Memory B cell (primary cell): ENCODE data around the gene DCHS2.

Source experiments
- ATAC-seq: fragments of 150-1000 bp; cut with Tn5 transposase; 2 replicates; pipeline ENCODE4 v1.10.0; 2021; ENCODE audit warnings: low read depth, mild to moderate bottlenecking, moderate library complexity
- DNase-seq, 2 donors: peaks; one replicate each; pipeline ENCODE4 v3.0.0; 2022; ENCODE audit warnings: low spot score in 2 of 2
- H3K27ac Mint-ChIP-seq: one replicate; pipeline ENCODE4 v1.8.0; 2022; ENCODE audit warnings: mild to moderate bottlenecking, moderate library complexity, mixed read lengths
- H3K27me3 Mint-ChIP-seq: one replicate; pipeline ENCODE4 v1.8.0; 2022; ENCODE audit warnings: mixed read lengths
- H3K36me3 Mint-ChIP-seq: one replicate; pipeline ENCODE4 v1.8.0; 2022; ENCODE audit warnings: mild to moderate bottlenecking, mixed read lengths
- H3K4me1 Mint-ChIP-seq: one replicate; pipeline ENCODE4 v1.8.0; 2022; ENCODE audit warnings: mixed read lengths
- H3K4me3 Mint-ChIP-seq: one replicate; pipeline ENCODE4 v1.8.0; 2022; ENCODE audit warnings: mild to moderate bottlenecking, moderate library complexity, mixed read lengths
- H3K9me3 Mint-ChIP-seq: one replicate; pipeline ENCODE4 v1.8.0; 2022; ENCODE audit warnings: mixed read lengths

DCHS2 gene

DNA sequence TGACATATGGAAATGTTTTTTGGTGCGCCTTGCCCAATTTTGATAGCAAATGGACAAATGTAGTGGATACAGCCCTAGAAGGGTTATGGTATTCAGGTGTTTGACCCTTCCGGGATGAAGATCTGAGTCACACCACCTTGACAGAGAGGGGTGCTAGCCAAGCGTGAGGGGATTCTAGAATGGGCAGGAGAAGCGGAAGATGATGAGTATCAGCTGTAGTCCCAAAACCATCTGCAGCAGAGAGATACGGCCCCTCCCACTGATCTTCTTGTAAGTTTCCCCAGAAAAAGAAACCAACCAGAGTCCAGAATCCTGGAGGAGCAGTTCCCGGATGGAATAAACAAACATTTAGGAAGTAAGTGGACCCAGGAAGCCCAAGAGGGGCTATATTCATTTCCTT lies 18.1 kb downstream of the DCHS2 start:
- Mint-ChIP-seq H3K4me1 (no peaks in the 10 kb centered on the region), H3K27ac (no peak overlapping the region), H3K9me3 (no peaks in the 10 kb centered on the region), H3K4me3 (no peak overlapping the region), H3K36me3 (no peaks in the 10 kb centered on the region), H3K27me3 (peaks cover 7% of the 10 kb centered on the region)
- DNase-seq (no peak), ATAC-seq (no peak)

DNA sequence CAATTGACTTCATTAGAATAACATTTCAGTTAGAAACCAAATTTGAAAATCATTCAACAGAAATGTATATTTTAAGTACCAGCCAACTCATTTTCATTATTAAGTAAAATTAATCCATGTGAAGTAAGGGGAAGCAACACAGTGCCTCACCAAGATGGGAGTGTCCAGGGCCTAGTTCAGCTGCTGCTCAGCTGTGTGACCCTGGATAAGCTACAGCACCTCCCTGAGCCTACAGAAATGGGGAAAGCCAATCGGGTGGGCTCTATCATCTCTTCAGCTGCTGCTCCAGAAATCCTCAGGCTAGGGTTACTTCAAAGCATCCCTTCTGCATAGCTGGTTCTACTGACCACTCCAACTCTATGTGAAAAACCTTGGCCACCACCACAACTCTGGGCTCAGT lies 18.7 kb downstream of the DCHS2 start:
- Mint-ChIP-seq H3K9me3 (no peaks in the 10 kb centered on the region), H3K4me1 (no peaks in the 10 kb centered on the region), H3K4me3 (no peak overlapping the region), H3K36me3 (no peaks in the 10 kb centered on the region), H3K27me3 (peaks cover 7% of the 10 kb centered on the region), H3K27ac (no peak overlapping the region)
- DNase-seq (no peak), ATAC-seq (no peak)

DNA sequence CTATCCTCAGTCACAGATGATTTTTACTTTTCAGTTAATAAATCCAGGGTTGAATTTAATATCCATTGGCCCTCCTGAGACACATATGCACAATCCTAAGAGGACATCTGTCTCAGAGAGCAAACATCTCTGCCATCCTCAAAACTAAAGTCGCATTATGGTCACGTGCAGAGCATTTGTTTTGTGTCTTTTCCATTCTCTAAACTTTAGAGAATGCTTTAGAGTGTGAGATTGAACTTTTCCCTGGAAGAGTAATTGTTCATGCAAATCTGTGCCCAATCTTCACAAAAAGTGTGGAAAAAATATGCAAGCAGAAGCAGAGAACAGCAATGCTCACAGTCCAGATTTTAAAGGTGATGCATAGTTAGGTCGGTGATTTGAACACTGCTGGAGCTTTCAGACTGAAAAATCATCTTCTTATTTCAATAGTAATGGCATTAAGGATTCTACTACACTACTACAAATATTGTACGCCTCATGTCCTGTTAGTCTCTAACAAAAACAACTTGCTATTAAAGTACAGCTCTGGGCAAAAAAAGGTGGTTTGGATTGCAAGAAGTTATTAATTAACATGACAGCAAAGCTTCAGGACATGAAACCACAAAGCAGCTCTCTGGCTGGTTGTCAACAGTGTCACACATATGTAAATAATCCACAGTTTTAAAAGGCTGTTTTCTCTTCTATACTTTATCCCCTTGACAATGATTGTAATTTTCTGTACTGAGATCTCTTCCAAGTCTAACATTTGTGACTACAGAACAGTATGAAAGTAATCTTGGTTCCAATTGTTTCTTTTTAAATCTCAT lies 19.9 kb downstream of the DCHS2 start:
- DNase-seq: no peak
- H3K9me3 Mint-ChIP-seq: no peaks in the 10 kb centered on the region

DNA sequence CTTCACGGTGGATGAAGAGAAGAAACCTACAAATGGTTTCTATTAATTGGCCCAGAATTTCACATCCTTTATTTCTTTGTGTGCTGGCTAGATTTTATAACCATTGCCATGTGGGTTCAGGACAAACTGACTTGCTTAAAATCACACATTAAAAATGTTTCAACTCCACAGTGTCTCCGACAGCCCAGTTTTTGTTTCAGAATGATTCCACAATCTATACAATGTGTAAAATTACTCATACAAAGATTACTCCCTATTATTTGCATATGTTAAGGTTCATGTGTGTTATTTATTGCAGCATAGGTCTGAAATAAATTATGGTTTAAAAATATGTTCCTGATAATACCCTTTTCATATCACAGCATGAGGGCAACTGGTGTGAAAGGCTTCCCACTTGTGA lies 20.6 kb downstream of the DCHS2 start:
- Mint-ChIP-seq H3K27me3 (peaks cover 7% of the 10 kb centered on the region), H3K36me3 (no peaks in the 10 kb centered on the region), H3K4me1 (no peaks in the 10 kb centered on the region), H3K9me3 (no peaks in the 10 kb centered on the region), H3K27ac (no peak overlapping the region), H3K4me3 (no peak overlapping the region)
- ATAC-seq: no peak
- DNase-seq: no peak

More for the DNA sequence above, 19.9 kb downstream of the DCHS2 start:
- no peak for ATAC-seq
- Mint-ChIP-seq H3K27ac (no peak overlapping the region), H3K4me3 (no peak overlapping the region), H3K4me1 (no peaks in the 10 kb centered on the region), H3K36me3 (no peaks in the 10 kb centered on the region), H3K27me3 (peaks cover 7% of the 10 kb centered on the region)

DNA sequence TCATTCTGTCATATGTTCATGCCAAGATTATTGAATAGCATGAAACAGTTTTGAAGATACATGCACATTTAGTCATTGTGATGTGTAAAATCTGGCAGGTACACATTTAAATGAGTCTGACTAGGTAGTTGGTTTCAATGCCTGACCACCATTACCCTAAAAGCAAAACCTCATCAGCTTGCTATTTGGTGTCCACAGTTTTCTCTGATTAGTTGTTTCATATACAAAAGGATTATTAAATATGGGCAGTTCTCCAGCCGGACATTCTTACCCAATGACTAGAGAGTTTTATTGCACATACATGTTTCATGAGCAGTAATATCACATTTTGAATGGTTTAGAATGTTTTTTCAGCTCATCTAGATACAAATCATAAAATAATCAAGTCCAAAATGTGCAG lies 23.7 kb downstream of the DCHS2 start:
- H3K36me3 Mint-ChIP-seq: no peaks in the 10 kb centered on the region
- peaks cover 7% of the 10 kb centered on the region for H3K27me3 Mint-ChIP-seq
- DNase-seq (no peak), ATAC-seq (no peak)
- no peak overlapping the region for H3K27ac Mint-ChIP-seq
- no peaks in the 10 kb centered on the region for H3K4me1 Mint-ChIP-seq
- no peak overlapping the region for H3K4me3 Mint-ChIP-seq
- no peaks in the 10 kb centered on the region for H3K9me3 Mint-ChIP-seq

DNA sequence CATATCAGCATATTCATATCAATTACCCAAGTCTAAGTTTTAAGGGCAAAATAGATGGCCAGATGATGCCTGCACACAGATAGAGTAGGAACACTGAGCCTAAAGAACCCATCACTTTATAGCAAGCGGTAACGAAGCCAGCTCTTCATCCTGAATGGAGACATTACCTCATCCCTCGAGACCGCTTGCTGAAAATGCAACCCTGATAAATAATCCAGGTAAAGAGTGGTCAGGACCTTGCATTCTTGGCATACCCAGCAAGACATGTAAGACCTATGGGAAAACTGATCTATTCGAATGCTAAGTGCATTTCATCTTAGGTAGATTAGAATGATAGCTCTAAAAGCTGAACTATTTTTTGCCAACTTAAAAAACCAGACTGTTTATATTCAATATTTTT lies 25.3 kb downstream of the DCHS2 start:
- no peak overlapping the region for H3K27ac Mint-ChIP-seq
- no peak for ATAC-seq
- H3K9me3 Mint-ChIP-seq: no peaks in the 10 kb centered on the region
- DNase-seq: no peak
- no peak overlapping the region for H3K4me3 Mint-ChIP-seq
- no peaks in the 10 kb centered on the region for H3K36me3 Mint-ChIP-seq
- H3K27me3 Mint-ChIP-seq: peaks cover 6% of the 10 kb centered on the region
- H3K4me1 Mint-ChIP-seq: no peaks in the 10 kb centered on the region

DNA sequence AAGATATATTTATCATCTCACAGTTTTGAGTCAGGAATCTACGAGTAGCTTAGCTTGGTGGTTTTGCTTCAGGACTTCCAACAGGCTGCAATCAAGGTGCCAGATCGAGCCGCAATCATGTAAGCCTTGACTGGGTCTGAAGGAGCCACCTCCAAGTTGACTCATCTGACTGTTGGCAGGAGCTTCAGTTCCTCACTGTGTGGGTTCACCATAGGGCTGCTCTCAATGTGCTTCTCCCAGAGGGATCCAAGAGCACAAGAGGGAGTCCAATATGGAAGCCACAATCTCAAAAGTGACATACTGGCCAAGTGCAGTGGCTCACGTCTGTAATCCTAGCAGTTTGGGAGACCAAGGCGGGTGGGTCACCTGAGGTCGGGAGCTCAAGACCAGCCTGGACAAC lies 26.5 kb downstream of the DCHS2 start:
- DNase-seq: no peak
- Mint-ChIP-seq H3K27ac (no peak overlapping the region), H3K9me3 (no peaks in the 10 kb centered on the region), H3K4me3 (no peak overlapping the region), H3K4me1 (no peaks in the 10 kb centered on the region), H3K27me3 (peaks cover 6% of the 10 kb centered on the region), H3K36me3 (no peaks in the 10 kb centered on the region)
- no peak for ATAC-seq

DNA sequence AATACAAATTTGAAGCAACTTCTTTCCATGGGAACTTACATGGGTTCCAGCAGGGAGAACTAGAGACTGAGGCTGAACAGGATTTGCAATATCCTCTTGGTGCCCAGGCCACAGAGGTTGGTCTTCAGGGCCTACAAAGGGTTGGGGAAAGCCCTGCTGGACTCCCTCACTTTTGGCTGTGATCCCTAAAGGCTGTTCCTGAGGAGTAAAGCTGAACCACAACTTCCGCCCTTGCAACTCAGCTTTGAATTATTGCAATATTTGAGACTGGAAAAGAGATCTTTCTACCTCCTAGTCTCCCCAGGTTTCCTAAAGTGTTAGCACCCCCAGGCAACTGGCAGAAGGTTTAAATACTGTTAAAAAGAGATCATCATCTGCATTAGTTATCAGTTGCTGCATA lies 26.9 kb downstream of the DCHS2 start:
- Mint-ChIP-seq H3K4me3 (no peak overlapping the region), H3K27me3 (peaks cover 4% of the 10 kb centered on the region), H3K36me3 (no peaks in the 10 kb centered on the region), H3K9me3 (no peaks in the 10 kb centered on the region), H3K27ac (no peak overlapping the region), H3K4me1 (no peaks in the 10 kb centered on the region)
- ATAC-seq (no peak), DNase-seq (no peak)

DNA sequence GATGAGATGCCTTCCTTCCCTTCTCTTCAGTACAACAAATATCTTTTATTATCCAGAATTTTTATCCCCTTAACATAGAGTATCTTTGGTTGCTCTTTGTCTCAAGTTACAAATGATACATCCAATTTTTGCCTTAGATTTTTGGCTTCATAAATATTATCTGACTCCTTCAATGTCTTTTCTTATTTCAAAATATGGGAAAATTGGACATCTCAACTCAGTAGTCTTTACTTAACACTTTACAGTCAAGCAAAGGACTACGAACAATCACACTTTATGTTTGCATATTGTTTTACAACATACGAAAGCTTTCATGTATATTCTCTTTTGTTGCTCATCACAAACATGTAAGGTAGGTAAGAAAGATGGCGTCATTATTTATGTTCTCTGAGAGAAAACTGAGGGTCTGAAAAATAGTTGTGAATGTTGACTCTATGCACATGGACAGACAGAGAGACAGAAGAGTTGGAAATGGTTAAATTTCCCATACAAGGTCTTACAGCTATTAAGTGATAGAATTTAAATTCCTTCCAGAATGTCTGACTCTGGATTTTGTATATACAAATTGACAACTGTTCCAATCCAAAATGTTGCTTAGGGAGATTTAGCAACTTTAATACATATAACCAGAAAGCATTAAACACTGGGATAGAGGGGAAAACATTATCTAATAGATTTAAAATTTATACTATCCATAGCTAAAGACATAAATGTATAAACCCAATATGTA lies 29.4 kb downstream of the DCHS2 start:
- Mint-ChIP-seq H3K27me3 (peaks cover 1% of the 10 kb centered on the region), H3K4me3 (no peak overlapping the region), H3K36me3 (no peaks in the 10 kb centered on the region)

DNA sequence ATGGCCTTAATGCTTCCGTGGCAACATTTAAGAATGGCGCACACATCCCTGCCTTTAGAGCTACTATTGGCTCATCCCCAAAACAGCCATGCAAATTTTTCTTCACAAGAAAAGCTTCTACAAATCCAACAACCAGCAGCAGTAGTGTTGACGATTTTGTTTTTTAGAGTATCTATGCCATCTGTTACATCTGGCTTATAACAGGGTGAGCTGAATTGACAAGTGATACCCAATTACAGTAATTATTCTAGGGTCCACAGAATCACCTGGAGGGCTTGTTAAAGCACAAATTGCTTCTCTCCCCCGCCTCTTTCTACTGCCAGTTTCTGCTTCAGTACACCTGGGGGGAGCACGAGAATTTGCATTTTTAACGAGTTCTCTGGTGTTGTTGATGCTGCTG lies 34.1 kb downstream of the DCHS2 start:
- peaks cover 1% of the 10 kb centered on the region for H3K27me3 Mint-ChIP-seq
- no peak overlapping the region for H3K27ac Mint-ChIP-seq
- ATAC-seq (no peak), DNase-seq (no peak)
- peaks cover 1% of the 10 kb centered on the region for H3K36me3 Mint-ChIP-seq
- H3K4me1 Mint-ChIP-seq: no peaks in the 10 kb centered on the region
- H3K9me3 Mint-ChIP-seq: peaks cover 3% of the 10 kb centered on the region
- H3K4me3 Mint-ChIP-seq: no peak overlapping the region

More for the DNA sequence above, 29.4 kb downstream of the DCHS2 start:
- Mint-ChIP-seq H3K4me1 (no peaks in the 10 kb centered on the region), H3K9me3 (no peaks in the 10 kb centered on the region), H3K27ac (no peak overlapping the region)
- no peak for ATAC-seq
- DNase-seq: no peak

DNA sequence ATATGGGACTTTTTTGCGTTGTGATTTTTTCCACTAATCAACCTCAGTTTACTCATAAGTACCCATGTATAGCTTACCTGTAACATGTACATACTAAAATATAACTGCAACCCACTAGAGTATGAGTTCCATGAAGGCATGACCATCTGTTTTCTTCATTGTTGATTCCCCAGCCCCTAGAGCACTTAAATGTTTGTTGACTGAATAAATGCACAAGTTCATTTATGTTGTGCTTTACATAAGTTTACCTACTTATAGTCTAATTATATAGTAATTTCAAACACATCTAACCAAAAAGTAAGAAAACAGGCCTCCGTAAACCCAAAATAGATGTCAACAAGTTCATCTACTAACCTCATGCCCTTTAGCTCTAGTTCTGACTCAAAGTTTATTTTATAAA lies 34.7 kb downstream of the DCHS2 start:
- Mint-ChIP-seq H3K4me1 (no peaks in the 10 kb centered on the region), H3K4me3 (no peak overlapping the region), H3K27me3 (peaks cover 1% of the 10 kb centered on the region), H3K36me3 (peaks cover 1% of the 10 kb centered on the region), H3K27ac (no peak overlapping the region), H3K9me3 (peaks cover 3% of the 10 kb centered on the region)
- DNase-seq: no peak
- ATAC-seq: no peak

DNA sequence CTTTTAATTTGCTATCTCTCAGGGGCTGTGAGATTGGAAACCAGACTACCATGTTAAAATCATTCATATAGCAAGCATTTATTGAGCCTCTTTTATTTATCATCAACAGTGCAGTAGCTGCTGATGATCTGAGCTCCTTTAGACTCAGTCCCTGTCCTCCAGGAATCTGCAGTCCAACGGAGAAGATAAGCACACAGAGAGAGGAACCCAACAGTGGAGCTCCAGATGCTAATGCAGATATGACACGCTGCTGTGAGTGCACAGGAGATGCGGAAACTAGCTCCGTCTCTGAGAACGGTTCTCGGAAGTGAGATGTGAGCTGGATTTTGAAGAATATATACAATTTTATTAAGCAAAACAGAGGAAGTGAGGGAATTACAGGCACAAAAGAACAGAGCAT lies 35.4 kb downstream of the DCHS2 start:
- ATAC-seq (no peak), DNase-seq (no peak)
- Mint-ChIP-seq H3K27ac (no peak overlapping the region), H3K27me3 (peaks cover 1% of the 10 kb centered on the region), H3K9me3 (peaks cover 3% of the 10 kb centered on the region), H3K36me3 (peaks cover 1% of the 10 kb centered on the region), H3K4me1 (no peaks in the 10 kb centered on the region), H3K4me3 (no peak overlapping the region)

DNA sequence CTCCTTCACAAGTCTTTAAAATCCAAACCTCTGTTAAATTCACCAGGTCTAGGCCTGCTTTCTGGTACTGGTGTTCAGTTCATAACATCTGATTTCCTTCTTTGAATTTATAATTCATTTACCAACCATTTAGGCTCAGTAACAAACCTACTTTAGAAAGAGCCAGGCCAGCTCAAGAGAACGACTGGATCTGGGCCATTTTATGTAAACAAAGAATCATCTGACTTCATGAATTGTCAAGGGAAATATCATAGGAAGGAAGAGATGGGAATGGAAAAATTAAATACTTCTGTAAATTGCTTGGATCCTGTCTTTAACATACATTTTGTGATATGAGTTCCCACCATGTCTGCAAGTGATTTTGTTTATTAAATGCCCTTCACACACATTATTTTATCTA lies 36.5 kb downstream of the DCHS2 start:
- peaks cover 3% of the 10 kb centered on the region for H3K9me3 Mint-ChIP-seq
- DNase-seq (no peak), ATAC-seq (no peak)
- peaks cover 1% of the 10 kb centered on the region for H3K27me3 Mint-ChIP-seq
- H3K4me1 Mint-ChIP-seq: no peaks in the 10 kb centered on the region
- no peak overlapping the region for H3K27ac Mint-ChIP-seq
- H3K36me3 Mint-ChIP-seq: peaks cover 1% of the 10 kb centered on the region
- no peak overlapping the region for H3K4me3 Mint-ChIP-seq

DNA sequence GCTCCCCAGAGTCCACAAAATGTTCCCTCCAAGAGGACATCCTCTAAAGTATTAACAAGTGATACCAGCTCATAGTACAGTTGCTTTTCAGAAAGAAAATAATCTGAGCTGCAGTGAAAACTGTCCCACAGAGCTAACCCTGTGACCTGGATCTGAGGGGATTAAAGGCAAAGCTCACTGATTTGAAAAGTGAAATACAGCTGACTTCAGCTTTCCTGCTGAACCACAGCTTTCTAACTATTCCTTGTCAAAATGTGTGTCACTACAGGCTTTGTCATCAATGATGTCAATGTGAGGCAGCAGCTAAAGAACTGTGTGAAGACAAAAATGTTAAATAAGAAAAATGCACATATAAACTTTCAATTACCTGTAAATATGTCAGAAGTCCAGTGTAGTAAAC lies 36.9 kb downstream of the DCHS2 start:
- Mint-ChIP-seq H3K36me3 (peaks cover 1% of the 10 kb centered on the region), H3K27me3 (peaks cover 1% of the 10 kb centered on the region), H3K4me1 (no peaks in the 10 kb centered on the region), H3K9me3 (peaks cover 3% of the 10 kb centered on the region), H3K4me3 (no peak overlapping the region), H3K27ac (no peak overlapping the region)
- ATAC-seq: no peak
- DNase-seq: no peak
